ENCODE data around the gene CRABP1. TPM values are rescaled to one million over a fixed set of nuclear protein-coding genes. Genes with fewer than 3 reads are reported as not detected.

The CRABP1 gene
- total and polyA plus RNA-seq, 4 donors: not detected

GRCh38 chr15:78366342-78366741 lies 26.2 kb downstream of the CRABP1 start:
- no peak for DNase-seq (ENCODE audit: low spot score)
- Histone ChIP-seq H3K4me1 (ENCODE audit: control insufficient read depth in 4 of 4, insufficient read depth in 4 of 4, low read length in 3 of 4) (no peaks in the 10 kb centered on the region), H3K9me3 (ENCODE audit: control insufficient read depth in 4 of 4, low read length in 3 of 4) (no peaks in the 10 kb centered on the region), H3K27ac (ENCODE audit: low read depth in 1 of 2, low read length in 2 of 2) (no peak overlapping the region), H3K27me3 (ENCODE audit: control insufficient read depth in 4 of 4, insufficient read depth in 4 of 4, low read length in 3 of 4) (no peaks in the 10 kb centered on the region), H3K9ac (ENCODE audit: low read depth in 1 of 2, low read length in 2 of 2) (no peak overlapping the region), H3K4me3 (ENCODE audit: low read depth in 1 of 3, low read length in 3 of 3) (no peak overlapping the region), H3K36me3 (ENCODE audit: control insufficient read depth in 4 of 4, insufficient read depth in 3 of 4, low read depth in 1 of 4, low read length in 3 of 4) (no peaks in the 10 kb centered on the region)
- 87% methylated on average over 5 of the region's 5 CpGs for WGBS
- TF ChIP-seq SP1 (IDR thresholded peaks at IDR 0.05) (no peak), HNF4G (IDR thresholded peaks at IDR 0.05) (no peak), REST (IDR thresholded peaks at IDR 0.05) (no peak), MAX (IDR thresholded peaks at IDR 0.05) (no peak)

GRCh38 chr15:78368651-78369050 lies 28.5 kb downstream of the CRABP1 start:
- Histone ChIP-seq H3K27me3 (ENCODE audit: control insufficient read depth in 4 of 4, insufficient read depth in 4 of 4, low read length in 3 of 4) (no peaks in the 10 kb centered on the region), H3K9me3 (ENCODE audit: control insufficient read depth in 4 of 4, low read length in 3 of 4) (no peaks in the 10 kb centered on the region)
- 66% methylated on average over 5 of the region's 5 CpGs for WGBS

GRCh38 chr15:78369161-78369560 lies 29.0 kb downstream of the CRABP1 start:
- H3K9ac ChIP-seq (ENCODE audit: low read depth in 1 of 2, low read length in 2 of 2): no peak overlapping the region
- H3K4me1 ChIP-seq (ENCODE audit: control insufficient read depth in 4 of 4, insufficient read depth in 4 of 4, low read length in 3 of 4): peaks cover 8 to 12% (median 12%) of the 10 kb centered on the region in 4 donors
- DNase-seq (ENCODE audit: low spot score): no peak
- H3K9me3 ChIP-seq (ENCODE audit: control insufficient read depth in 4 of 4, low read length in 3 of 4): no peaks in the 10 kb centered on the region
- H3K27me3 ChIP-seq (ENCODE audit: control insufficient read depth in 4 of 4, insufficient read depth in 4 of 4, low read length in 3 of 4): no peaks in the 10 kb centered on the region
- 61% methylated on average over 3 of the region's 3 CpGs for WGBS
- H3K4me3 ChIP-seq (ENCODE audit: low read depth in 1 of 3, low read length in 3 of 3): no peak overlapping the region
- H3K36me3 ChIP-seq (ENCODE audit: control insufficient read depth in 4 of 4, insufficient read depth in 3 of 4, low read depth in 1 of 4, low read length in 3 of 4): no peaks in the 10 kb centered on the region
- H3K27ac ChIP-seq (ENCODE audit: low read depth in 1 of 2, low read length in 2 of 2): no peak overlapping the region
- TF ChIP-seq ZBTB33 (IDR thresholded peaks at IDR 0.05): no peak
- TF ChIP-seq MAX (IDR thresholded peaks at IDR 0.05): no peak
- no peak for TF ChIP-seq RAD21 (IDR thresholded peaks at IDR 0.05)
- TF ChIP-seq REST (IDR thresholded peaks at IDR 0.05): no peak
- no peak for TF ChIP-seq GABPA (IDR thresholded peaks at IDR 0.05 in 1 of 2, conservative IDR thresholded peaks at IDR 0.05 in 1 of 2)
- no peak for TF ChIP-seq EGR1 (IDR thresholded peaks at IDR 0.05; ENCODE audit: low read depth in 2 of 2)
- no peak for TF ChIP-seq ATF3 (IDR thresholded peaks at IDR 0.05)
- TF ChIP-seq JUND (IDR thresholded peaks at IDR 0.05): no peak
- no peak for TF ChIP-seq RXRA (IDR thresholded peaks at IDR 0.05)
- TF ChIP-seq FOXA1 (IDR thresholded peaks at IDR 0.05): no peak
- TF ChIP-seq HNF4A (conservative IDR thresholded peaks at IDR 0.05): no peak
- TF ChIP-seq NR2F2 (IDR thresholded peaks at IDR 0.05): no peak
- no peak for TF ChIP-seq CTCF (IDR thresholded peaks at IDR 0.05; ENCODE audit: low read depth, low read length, missing input control)
- no peak for TF ChIP-seq HNF4G (IDR thresholded peaks at IDR 0.05)
- TF ChIP-seq SP1 (IDR thresholded peaks at IDR 0.05): no peak
- TF ChIP-seq FOXA2 (IDR thresholded peaks at IDR 0.05): no peak

More at GRCh38 chr15:78368651-78369050, 28.5 kb downstream of the CRABP1 start:
- H3K27ac ChIP-seq (ENCODE audit: low read depth in 1 of 2, low read length in 2 of 2): no peak overlapping the region
- H3K4me1 ChIP-seq (ENCODE audit: control insufficient read depth in 4 of 4, insufficient read depth in 4 of 4, low read length in 3 of 4): peaks cover 6 to 8% (median 7%) of the 10 kb centered on the region in 4 donors
- H3K4me3 ChIP-seq (ENCODE audit: low read depth in 1 of 3, low read length in 3 of 3): no peak overlapping the region
- no peak for TF ChIP-seq GABPA (IDR thresholded peaks at IDR 0.05 in 1 of 2, conservative IDR thresholded peaks at IDR 0.05 in 1 of 2)
- TF ChIP-seq TAF1 (conservative IDR thresholded peaks at IDR 0.05): no peak
- H3K9ac ChIP-seq (ENCODE audit: low read depth in 1 of 2, low read length in 2 of 2): no peak overlapping the region
- no peak for DNase-seq (ENCODE audit: low spot score)
- no peaks in the 10 kb centered on the region for H3K36me3 ChIP-seq (ENCODE audit: control insufficient read depth in 4 of 4, insufficient read depth in 3 of 4, low read depth in 1 of 4, low read length in 3 of 4)
